AG09319 (cell line): ENCODE measurements around the gene CALCA.

ENCODE experiments used
- DNase-seq: peaks from one replicate; pipeline ENCODE4 v3.0.0-alpha.2; 2010; ENCODE audit warnings: low read depth; ENCODE audit errors: extremely low read depth
- TF ChIP-seq, protein P1 (sequence below): IDR thresholded peaks from 2 replicates; pipeline ENCODE4 v1.5.1; 2011; ENCODE audit warnings: low read depth, mild to moderate bottlenecking, inconsistent platforms, low read length, moderate library complexity

CALCA gene

DNA sequence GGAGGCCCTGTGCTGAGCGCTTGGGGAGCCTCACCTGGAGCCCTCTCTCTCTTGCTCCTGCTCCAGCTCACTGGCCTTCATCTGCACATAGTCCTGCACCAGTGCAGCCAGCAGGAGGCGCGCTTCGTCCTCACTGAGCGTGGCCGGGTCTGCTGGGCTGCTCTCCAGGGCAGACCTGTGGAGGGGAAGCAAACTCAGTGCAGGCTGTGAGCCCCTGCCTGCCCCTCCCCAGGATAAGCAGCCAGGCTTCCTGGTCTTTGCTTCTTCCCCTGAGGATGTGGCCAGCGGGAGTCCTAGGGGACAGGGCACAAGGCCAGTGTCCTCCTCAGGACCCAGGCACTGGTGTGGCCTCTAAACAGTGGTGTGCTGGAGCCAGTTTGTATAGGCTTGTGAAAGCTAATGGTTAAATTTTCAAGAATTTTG lies 2.2 kb downstream of the CALCA start:
- TF ChIP-seq, protein P1, sequence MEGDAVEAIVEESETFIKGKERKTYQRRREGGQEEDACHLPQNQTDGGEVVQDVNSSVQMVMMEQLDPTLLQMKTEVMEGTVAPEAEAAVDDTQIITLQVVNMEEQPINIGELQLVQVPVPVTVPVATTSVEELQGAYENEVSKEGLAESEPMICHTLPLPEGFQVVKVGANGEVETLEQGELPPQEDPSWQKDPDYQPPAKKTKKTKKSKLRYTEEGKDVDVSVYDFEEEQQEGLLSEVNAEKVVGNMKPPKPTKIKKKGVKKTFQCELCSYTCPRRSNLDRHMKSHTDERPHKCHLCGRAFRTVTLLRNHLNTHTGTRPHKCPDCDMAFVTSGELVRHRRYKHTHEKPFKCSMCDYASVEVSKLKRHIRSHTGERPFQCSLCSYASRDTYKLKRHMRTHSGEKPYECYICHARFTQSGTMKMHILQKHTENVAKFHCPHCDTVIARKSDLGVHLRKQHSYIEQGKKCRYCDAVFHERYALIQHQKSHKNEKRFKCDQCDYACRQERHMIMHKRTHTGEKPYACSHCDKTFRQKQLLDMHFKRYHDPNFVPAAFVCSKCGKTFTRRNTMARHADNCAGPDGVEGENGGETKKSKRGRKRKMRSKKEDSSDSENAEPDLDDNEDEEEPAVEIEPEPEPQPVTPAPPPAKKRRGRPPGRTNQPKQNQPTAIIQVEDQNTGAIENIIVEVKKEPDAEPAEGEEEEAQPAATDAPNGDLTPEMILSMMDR = peak; percentile 42
- DNase-seq = no peak

DNA sequence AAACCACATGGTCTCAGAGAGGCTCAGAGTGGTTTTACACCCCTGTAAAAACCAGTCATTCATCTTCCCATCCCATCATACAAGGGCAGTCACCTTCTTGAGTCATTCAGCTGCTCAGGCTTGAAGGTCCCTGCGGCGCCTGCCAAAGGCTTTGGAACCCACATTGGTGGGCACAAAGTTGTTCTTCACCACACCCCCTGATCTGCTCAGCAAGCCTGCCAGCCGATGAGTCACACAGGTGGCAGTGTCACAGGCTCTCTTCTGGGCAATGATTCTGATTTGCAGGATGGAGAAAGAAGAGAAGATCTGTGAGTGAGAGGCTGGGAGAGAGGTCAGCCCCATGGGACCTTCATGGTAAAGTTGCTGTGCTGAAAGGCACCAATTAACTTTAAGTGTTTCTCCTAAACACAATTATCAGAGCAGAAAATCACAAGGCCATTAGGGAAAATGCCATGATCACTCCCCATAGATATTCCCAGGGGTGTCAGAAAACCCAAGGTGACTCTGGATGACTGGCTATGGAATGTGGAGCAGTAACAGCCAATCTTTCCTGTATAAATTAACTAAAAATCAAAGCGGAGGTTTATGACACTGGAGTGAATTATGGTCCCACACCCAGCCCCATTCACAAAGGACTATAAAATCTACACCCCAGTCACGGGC lies 4.4 kb downstream of the CALCA start:
- TF ChIP-seq, protein P1 = no peak
- DNase-seq = no peak

DNA sequence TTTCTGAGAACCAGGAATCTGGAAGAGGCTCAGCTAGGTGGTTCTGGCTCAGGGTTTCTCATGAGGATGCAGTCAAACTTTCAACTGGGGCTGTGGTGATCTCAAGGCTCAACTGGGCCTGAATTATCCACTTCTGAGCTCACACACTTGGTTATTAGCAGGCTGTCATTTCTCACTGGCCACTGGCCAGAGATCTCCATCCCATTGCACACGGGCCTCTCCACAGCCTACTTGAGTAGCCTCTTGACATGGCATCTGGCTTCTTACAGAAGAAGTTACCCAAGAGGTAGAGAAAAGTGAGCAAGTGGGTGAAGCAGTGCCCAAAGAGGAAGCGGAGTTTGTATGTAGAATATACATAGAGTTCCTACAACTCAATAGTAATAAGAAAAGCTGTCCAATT lies 16.0 kb downstream of the CALCA start:
- DNase-seq = no peak
- TF ChIP-seq, protein P1 = no peak

DNA sequence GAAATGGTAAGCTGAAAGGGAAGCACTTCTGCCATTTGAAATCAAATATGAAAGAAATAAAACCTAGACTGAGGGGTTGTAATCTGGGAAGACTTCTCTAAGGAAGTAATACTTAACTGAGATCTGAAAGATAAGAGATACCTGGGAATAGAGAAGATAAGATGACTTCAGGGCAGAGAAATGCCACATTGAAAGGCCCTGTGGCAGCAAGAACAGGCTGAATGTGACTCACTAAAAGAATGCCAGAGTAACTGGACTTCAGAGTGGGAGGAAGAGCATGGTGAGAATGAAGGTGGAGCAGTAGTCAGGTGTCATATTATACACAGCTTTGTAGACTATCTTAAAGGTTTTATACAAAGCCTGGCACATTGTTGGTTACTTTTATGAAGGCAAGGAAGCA lies 17.6 kb downstream of the CALCA start:
- TF ChIP-seq, protein P1 = no peak
- DNase-seq = no peak

DNA sequence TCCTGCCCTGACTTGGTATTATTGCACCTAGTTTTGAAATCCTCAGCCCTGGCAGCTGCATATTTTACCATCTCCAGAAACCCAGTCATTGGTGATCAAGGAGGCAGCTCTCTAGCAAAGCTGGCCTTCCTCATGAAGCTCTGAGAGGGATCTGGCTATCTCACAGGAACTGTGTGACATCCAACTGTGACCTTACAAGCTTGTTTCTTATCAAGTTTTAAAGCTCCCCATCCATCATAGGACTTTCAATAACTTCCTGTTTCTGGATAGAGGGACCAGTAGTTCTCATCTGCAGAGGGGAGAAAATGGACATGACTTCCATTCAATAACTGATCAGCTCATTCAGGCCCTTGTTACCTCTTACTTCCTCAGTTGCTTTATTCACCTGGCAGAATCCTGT lies 18.2 kb downstream of the CALCA start:
- TF ChIP-seq, protein P1 = no peak
- no peak for DNase-seq

DNA sequence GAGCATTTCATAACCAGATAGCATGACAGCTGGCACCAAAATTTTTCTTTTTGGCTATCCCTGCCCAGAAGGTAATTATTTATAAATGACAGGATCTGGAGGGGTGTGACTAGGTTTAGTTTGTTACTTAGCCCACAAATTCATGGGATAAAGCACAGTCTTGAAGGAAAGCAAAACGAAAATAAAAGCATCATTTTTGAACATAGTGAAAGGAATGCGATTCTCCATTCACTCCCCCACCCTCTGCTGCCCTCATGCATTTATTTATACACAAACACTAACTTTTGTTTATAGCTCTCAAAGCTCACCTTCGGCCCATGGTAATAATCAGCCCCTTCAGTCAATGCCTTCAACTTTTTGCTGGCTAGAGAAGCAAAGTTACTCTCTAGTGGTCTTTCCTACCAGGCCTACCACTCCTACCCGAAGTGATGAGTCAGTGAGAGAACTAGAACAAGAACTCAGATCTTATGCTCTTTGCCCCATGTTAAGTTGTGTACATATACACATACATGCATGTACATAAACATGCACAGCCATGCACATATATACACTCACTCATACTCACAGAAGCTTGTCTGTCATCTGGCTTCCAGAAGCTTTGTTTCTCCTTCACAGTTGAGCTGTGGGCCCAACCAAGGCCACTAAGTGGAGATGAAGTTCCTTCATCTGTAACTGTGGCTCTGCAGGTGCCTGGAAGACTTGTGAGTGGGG lies 22.6 kb downstream of the CALCA start:
- TF ChIP-seq, protein P1 = no peak
- no peak for DNase-seq

DNA sequence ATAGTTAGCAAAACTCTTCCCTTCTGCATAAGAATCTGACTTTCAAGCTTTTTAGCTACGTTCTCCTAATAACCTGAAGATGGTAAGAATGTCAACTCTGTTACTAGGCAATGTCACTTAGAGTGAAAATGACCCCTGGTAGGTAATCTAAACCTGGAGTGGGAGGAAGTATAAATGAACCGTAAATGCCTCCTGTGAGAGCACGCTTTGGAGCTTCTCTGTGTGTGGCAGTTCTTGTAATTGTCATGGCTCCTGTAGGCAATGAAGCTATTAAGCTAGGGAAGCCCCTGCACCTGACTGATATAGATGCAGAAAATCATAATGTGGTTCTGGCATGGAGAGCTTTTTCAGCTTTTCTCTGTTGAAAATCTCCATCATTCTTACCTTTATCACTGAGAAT lies 29.4 kb downstream of the CALCA start:
- TF ChIP-seq, protein P1 = no peak
- no peak for DNase-seq
